HFF-Myc (cell line): ENCODE data around the gene SLC29A3.

Source experiments
- DNase-seq: peaks from one replicate; pipeline ENCODE4 v3.0.0-alpha.2; 2011; ENCODE audit warnings: low read depth; ENCODE audit errors: extremely low read depth
- H3K4me3 ChIP-seq: replicated peaks from 2 replicates; pipeline ENCODE4 v1.5.1; 2011; ENCODE audit warnings: low read depth, mild to moderate bottlenecking, control low read depth, low read length
- CTCF ChIP-seq: IDR thresholded peaks from 2 replicates; pipeline ENCODE4 v1.5.1; 2012; ENCODE audit warnings: mild to moderate bottlenecking, low read depth, low read length, control low read depth; ENCODE audit errors: missing control alignments

SLC29A3 gene

GRCh38 chr10:71344154-71344925, 25.3 kb downstream of the SLC29A3 start:
- H3K4me3 ChIP-seq, result no peak overlapping the region
- no peak for TF ChIP-seq CTCF
- no peak for DNase-seq

- DNase-seq, result no peak
- H3K4me3 ChIP-seq, result no peak overlapping the region
Observed at GRCh38 chr10:71344993-71345480, 26.0 kb downstream of the SLC29A3 start.

GRCh38 chr10:71345694-71346093, 26.6 kb downstream of the SLC29A3 start:
- H3K4me3 ChIP-seq, result no peak overlapping the region
- no peak for DNase-seq
- TF ChIP-seq CTCF, result no peak

More at GRCh38 chr10:71344993-71345480, 26.0 kb downstream of the SLC29A3 start:
- no peak for TF ChIP-seq CTCF

GRCh38 chr10:71346731-71347130, 27.7 kb downstream of the SLC29A3 start:
- H3K4me3 ChIP-seq, result no peak overlapping the region
- DNase-seq, result no peak
- TF ChIP-seq CTCF, result no peak

- no peak for TF ChIP-seq CTCF
- no peak overlapping the region for H3K4me3 ChIP-seq
- no peak for DNase-seq
Observed at GRCh38 chr10:71347587-71348395, 28.7 kb downstream of the SLC29A3 start.

GRCh38 chr10:71348850-71349249, 29.8 kb downstream of the SLC29A3 start:
- no peak for DNase-seq
- no peak for TF ChIP-seq CTCF
- H3K4me3 ChIP-seq, result no peak overlapping the region
